ENCODE measurements around the gene CBX4. TPM values are rescaled to one million over a fixed set of nuclear protein-coding genes. Genes with fewer than 3 reads are reported as not detected.

The CBX4 gene
- total and polyA plus RNA-seq, 2 donors from 2014 or later = 7.1 to 26.8 TPM

DNA sequence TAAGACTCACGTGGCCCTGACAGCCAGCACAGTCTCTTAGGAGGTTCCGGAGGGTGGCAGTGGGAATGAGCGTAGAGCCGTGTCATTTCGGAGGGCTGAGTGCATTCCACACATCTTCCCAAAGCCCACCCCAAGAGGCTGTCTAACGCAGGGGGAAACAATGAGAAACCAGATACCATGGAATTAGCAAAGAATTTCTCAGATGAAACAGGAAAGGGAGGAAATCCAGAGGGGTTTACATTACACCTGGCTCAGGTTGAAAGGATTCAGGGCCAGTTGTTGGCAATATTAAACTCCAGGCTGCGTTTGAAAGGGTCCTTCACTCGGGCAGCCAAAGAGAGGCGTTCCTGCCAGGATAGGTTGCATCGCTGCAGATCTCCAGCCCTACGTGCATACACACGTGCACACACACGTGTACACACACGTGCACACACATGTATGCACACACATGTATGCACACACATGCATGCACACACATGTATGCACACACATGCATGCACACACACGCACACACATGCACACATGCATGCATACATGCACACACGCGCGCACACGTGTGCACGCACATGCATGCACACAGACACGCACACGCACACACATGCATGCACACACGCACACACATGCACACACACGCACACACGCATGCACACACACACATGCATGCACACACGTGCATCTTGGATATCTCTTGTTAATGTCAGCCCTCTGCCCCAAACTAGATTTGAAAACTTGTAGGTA lies 12.2 kb downstream of the CBX4 start:
- Histone ChIP-seq H3K27ac (ENCODE audit: low read depth in 2 of 2, low read length in 2 of 2) (no peak overlapping the region), H3K4me1 (ENCODE audit: control insufficient read depth in 2 of 3, insufficient read depth in 2 of 3, low read depth in 1 of 3, low read length in 3 of 3) (peaks cover 0 to 5% (median 3%) of the 10 kb centered on the region in 3 donors), H3K9ac (ENCODE audit: low read length in 3 of 3) (no peak overlapping the region), H3K4me3 (ENCODE audit: low read length in 3 of 3) (no peak overlapping the region), H3K9me3 (ENCODE audit: control insufficient read depth in 2 of 3, insufficient read depth in 1 of 3, low read length in 3 of 3) (no peaks in the 10 kb centered on the region), H3K36me3 (ENCODE audit: control insufficient read depth in 2 of 3, insufficient read depth in 3 of 3, low read length in 3 of 3) (no peaks in the 10 kb centered on the region), H3K27me3 (ENCODE audit: control insufficient read depth, insufficient read depth, low read length) (peaks cover 2% of the 10 kb centered on the region)
- intact Hi-C loops (cut with DNase I) = no loop called here
- TF ChIP-seq, protein P1, sequence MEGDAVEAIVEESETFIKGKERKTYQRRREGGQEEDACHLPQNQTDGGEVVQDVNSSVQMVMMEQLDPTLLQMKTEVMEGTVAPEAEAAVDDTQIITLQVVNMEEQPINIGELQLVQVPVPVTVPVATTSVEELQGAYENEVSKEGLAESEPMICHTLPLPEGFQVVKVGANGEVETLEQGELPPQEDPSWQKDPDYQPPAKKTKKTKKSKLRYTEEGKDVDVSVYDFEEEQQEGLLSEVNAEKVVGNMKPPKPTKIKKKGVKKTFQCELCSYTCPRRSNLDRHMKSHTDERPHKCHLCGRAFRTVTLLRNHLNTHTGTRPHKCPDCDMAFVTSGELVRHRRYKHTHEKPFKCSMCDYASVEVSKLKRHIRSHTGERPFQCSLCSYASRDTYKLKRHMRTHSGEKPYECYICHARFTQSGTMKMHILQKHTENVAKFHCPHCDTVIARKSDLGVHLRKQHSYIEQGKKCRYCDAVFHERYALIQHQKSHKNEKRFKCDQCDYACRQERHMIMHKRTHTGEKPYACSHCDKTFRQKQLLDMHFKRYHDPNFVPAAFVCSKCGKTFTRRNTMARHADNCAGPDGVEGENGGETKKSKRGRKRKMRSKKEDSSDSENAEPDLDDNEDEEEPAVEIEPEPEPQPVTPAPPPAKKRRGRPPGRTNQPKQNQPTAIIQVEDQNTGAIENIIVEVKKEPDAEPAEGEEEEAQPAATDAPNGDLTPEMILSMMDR (IDR thresholded peaks at IDR 0.05; ENCODE audit: borderline replicate concordance, extremely low read depth, insufficient read depth) = no peak
- DNase-seq (peak in 3 of 5 donors; percentile 38 to 80 (median 70)), FAIRE-seq (no peak)

DNA sequence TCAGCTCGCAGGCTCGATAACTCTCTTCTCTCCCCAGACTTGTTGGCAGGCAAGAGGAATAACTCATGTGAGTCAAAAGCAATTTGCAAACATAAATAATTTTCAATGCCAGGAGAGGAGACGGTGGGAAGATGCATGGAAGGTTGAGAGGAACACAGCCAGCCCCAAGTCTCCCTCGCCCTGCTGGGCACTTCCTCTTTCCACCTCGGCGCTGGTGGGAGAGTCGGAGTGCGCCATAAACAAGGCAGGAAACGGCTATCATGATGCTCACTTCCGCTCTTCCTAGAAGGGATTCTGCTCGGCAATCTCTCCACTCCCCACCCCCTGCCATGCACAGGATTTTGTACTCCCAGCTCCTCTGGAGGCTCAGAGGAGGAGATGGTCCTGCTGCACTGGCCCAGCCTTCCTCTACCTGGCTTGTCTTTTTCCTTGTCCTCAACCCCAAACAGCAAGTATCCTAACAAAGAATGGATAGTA lies 13.0 kb downstream of the CBX4 start:
- H3K9me3 ChIP-seq (ENCODE audit: control insufficient read depth in 2 of 3, insufficient read depth in 1 of 3, low read length in 3 of 3) = no peaks in the 10 kb centered on the region
- intact Hi-C loops (cut with DNase I) = no loop called here
- no peaks in the 10 kb centered on the region for H3K36me3 ChIP-seq (ENCODE audit: control insufficient read depth in 2 of 3, insufficient read depth in 3 of 3, low read length in 3 of 3)
- FAIRE-seq (no peak), DNase-seq (peak in 3 of 5 donors; percentile 27 to 70 (median 37))
- H3K4me1 ChIP-seq (ENCODE audit: control insufficient read depth in 2 of 3, insufficient read depth in 2 of 3, low read depth in 1 of 3, low read length in 3 of 3) = peaks cover 0 to 3% (median under 1%) of the 10 kb centered on the region in 3 donors
- no peak overlapping the region for H3K27ac ChIP-seq (ENCODE audit: low read depth in 2 of 2, low read length in 2 of 2)
- TF ChIP-seq, protein P1 (IDR thresholded peaks at IDR 0.05; ENCODE audit: borderline replicate concordance, extremely low read depth, insufficient read depth) = no peak
- H3K27me3 ChIP-seq (ENCODE audit: control insufficient read depth, insufficient read depth, low read length) = peaks cover 2% of the 10 kb centered on the region
- no peak overlapping the region for H3K9ac ChIP-seq (ENCODE audit: low read length in 3 of 3)
- no peak overlapping the region for H3K4me3 ChIP-seq (ENCODE audit: low read length in 3 of 3)

DNA sequence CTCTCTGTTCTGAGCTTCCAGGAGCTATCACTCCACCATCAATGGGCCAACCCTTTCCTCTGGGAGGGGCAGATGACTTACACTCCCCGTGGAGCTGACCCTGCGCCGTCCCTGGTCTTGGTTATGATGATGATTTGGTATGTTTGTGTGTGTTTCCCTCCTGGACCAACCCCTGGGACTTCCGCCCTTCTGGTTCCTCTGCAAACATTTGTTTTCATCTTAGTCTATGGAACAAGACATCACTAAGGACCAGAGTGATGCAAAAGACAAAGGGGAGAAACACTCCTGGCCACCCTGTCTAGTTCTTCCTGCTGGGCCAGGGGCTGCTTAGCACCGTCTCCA lies 13.7 kb downstream of the CBX4 start:
- H3K4me1 ChIP-seq (ENCODE audit: control insufficient read depth in 2 of 3, insufficient read depth in 2 of 3, low read depth in 1 of 3, low read length in 3 of 3) = peaks cover 0 to 3% (median 0%) of the 10 kb centered on the region in 3 donors
- intact Hi-C loops (cut with DNase I) = no loop called here

More for the DNA sequence above, 13.7 kb downstream of the CBX4 start:
- Histone ChIP-seq H3K9me3 (ENCODE audit: control insufficient read depth in 2 of 3, insufficient read depth in 1 of 3, low read length in 3 of 3) (no peaks in the 10 kb centered on the region), H3K36me3 (ENCODE audit: control insufficient read depth in 2 of 3, insufficient read depth in 3 of 3, low read length in 3 of 3) (no peaks in the 10 kb centered on the region), H3K27ac (ENCODE audit: low read depth in 2 of 2, low read length in 2 of 2) (no peak overlapping the region), H3K9ac (ENCODE audit: low read length in 3 of 3) (no peak overlapping the region), H3K27me3 (ENCODE audit: control insufficient read depth, insufficient read depth, low read length) (peaks cover 2% of the 10 kb centered on the region), H3K4me3 (ENCODE audit: low read length in 3 of 3) (no peak overlapping the region)
- no peak for FAIRE-seq
- TF ChIP-seq, protein P1 (IDR thresholded peaks at IDR 0.05; ENCODE audit: borderline replicate concordance, extremely low read depth, insufficient read depth) = no peak
- no peak for DNase-seq
